Femur (tissue), 1 donor: ENCODE data around the gene SAV1.
"Not testable (repeated sequence)": the region's sequence is repeated elsewhere in the genome, so short reads cannot be mapped to it uniquely, and the experiment has no call there.

Experiments
- DNase-seq: peaks from one replicate; pipeline ENCODE4 v3.0.0-alpha.2; 2017

The SAV1 gene

DNA sequence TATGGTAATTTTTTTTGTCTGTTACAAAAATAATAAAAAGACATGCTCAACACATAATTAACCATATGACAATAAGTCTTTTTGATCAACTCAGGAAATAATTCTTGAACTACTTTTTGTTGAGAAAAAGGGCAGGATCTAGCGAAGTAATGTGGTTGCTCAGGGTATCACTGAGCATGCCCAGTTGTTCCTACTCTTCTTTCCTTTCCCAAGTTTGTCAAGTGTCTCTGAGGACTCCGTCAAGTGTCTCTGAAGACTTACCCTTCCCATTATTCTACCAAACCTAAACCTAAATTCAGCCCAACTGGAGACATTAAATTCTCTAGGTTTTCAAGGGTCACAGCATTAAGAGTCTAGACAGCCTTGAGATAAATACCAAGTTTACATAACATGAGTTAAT is 3.5 kb downstream of the SAV1 start:
- DNase-seq, result not testable (repeated sequence)

DNA sequence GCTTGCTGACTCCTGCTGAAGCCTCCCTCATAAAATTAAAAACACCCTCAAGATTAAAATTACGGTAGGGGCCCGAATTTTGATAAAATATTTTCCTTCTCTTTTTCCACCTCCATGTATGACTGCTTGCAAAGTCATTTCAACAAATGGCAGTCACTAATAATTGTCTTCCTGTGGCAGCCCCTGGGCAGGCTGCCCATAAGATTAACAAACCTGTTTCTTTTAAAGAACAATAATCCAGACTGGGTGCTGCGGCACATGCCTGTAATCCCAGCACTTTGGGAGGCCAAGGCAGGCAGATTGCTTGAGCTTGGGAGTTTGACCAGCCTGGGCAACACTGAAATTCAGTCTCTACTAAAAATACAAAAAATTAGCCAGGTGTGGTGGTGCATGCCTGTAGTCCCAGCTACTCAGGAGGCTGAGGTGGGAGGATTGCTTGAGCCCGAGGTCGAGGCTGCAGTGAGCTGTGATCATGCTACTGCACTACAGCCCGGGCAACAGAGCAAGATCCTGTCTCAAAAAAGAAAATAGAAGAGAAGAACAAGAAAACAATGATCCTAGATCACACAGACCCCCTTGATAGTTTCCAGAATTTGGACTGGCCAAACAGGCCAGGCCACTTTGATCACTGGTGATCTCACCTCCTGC is 8.7 kb downstream of the SAV1 start:
- DNase-seq, result no peak

- DNase-seq, result no peak
Observed at GRCh38 chr14:50658203-50658602, 9.9 kb downstream of the SAV1 start.

GRCh38 chr14:50657753-50658152 is 10.4 kb downstream of the SAV1 start:
- no peak for DNase-seq

DNA sequence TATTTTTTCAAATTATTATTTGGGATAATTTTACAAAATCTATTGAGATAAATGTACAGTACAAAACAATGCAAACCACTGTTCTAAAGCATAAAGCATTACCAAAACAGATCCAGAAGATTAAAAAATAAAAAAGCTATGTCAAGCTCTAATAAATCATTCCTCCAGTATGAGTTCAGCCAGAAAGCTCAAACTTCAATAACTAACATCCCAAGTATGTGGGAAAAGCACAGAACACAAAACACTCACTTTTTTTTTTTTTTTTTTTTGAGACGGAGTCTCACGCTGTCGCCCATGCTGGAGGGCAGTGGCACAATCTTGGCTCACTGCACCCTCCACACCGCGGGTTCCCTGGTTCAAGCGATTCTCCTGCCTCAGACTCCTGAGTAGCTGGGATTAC is 11.3 kb downstream of the SAV1 start:
- DNase-seq, result no peak

- DNase-seq, result no peak
Observed at GRCh38 chr14:50649691-50650090, 18.4 kb downstream of the SAV1 start.

GRCh38 chr14:50647753-50648152 is 20.4 kb downstream of the SAV1 start:
- DNase-seq, result no peak

GRCh38 chr14:50647282-50647681 is 20.8 kb downstream of the SAV1 start:
- no peak for DNase-seq

DNA sequence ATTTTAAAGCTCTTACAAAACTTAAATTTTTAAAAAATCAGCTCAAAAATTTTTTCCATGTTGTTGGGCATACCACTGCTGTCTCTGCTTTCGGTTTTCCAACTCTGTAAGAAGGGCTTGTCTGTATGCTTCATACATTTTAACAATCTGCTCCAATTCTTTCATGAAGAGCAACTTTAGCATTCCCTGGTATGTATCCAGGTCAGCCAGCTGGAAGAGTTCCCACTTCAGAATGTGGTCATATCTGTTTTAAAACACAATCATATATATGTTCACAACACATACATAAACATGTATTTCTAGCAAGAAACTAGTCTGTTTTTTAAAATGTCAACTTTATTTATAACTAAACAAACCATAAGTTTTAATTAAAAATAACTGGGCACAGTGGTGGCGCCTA is 33.0 kb downstream of the SAV1 start:
- no peak for DNase-seq

- no peak for DNase-seq
Observed at GRCh38 chr14:50633954-50634353, 34.2 kb downstream of the SAV1 start.

GRCh38 chr14:50631408-50631821 is 36.7 kb downstream of the SAV1 start:
- no peak for DNase-seq

DNA sequence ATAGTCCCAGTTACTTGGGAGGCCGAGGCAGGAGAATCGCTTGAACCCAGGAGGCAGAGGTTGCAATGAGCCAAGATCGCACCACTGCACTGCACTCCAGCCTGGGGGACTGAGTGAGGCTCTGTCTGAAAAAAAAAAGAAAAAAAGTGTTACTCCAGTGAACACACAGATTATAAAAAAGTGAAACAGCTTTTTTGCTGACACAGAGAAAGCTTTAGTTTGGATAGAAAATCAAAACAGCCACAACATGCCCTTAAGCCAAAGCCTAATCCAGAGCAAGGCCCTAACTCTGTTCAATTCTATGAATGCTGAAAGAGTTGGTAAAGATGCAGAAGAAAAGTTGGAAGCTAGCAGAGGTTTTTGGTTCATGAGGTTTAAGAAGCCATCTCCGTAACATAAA is 43.2 kb downstream of the SAV1 start:
- DNase-seq, result not testable (repeated sequence)

DNA sequence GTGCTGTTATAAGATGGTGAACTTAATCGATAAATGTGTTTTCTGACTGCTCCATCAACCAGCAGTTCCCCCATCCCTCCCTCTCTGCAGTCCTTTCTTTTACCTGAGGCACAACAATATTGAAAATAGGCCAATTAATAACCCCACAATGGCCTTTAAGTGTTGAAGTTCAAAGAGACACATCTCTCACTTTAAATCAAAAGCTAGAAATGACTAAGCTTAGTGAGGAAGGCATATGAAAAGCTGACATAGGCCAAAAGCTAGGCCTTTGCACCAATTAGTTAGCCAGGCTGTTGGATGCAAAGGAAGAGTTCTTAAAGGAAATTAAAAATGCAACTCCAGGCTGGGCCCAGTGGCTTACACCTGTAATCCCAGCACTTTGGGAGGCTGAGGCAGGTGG is 43.7 kb downstream of the SAV1 start:
- DNase-seq, result no peak

DNA sequence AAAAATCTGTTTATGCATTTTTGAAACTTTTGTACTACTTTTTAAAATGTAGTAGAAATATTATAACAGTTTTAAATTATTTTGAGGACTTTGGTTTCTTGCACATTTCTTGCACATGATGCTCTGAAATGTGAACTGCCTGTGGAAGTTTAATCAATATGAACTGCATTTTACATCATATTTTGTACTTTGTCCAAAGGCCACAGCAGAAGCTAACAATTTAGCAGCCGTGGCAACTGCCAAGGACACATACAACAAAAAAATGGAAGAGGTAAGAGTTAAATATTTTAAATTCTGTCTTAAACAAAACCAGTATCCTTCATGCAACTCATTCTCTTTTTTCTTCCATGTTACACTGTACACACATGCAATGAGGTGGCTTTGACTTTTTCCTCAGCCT is 45.1 kb downstream of the SAV1 start:
- no peak for DNase-seq

DNA sequence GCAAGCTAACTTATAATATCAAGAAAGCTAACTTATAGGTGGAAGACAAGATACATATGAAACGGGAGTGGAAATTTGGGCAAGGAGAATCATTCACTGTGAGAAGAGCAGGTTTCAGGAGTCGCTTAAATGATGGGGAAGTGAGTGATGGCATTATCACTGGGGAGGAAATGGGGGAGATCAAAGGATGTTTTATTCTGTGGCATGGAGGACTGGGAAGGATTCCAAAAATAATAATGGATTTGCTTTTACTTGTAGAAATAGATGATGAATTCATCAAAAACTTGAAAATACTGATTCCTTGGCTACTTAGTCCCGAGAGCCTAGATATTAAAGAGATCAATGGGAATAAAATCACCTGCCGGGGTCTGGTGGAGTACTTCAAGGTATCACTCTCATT is 47.8 kb downstream of the SAV1 start:
- DNase-seq, result no peak

- DNase-seq, result no peak
Observed at GRCh38 chr14:50619569-50620141, 48.5 kb downstream of the SAV1 start.

DNA sequence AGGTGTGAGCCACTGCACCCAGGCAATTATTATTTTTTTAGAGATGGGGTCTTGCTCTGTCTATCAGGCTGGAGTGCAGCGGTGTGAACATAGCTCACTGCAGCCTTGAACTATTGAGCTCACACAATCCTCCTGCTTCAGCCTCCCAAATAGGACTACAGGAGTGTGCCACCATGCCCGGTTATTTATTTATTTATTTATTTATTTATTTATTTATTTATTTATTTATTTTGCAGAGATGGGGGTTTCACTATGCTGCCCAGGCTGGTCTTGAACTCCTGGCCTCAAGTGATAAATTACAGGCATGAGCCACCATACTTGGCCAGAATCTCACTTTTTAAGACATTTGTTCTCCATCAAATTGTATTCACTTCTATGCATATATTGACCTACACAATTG is 51.8 kb downstream of the SAV1 start:
- no peak for DNase-seq

GRCh38 chr14:50615552-50615951 is 52.6 kb downstream of the SAV1 start:
- no peak for DNase-seq

DNA sequence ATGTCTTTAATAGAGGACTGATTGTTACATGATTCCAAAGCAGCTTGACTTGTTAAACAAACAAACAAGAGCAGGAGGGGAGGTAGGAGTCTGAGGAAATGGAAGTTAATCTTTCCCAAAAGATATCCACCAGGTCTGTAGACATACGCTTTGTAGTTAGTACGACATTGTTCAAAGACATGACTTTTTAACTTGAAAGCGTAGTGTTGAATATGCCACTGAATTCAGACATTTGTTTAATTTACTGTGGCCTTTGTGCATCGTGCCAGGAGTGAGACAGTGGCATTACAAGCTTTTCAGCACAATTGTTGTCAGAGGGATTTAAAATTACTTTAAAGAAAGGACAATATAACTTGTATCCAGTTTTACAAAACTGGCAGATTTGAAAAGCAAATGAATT is 53.0 kb downstream of the SAV1 start:
- DNase-seq, result no peak

DNA sequence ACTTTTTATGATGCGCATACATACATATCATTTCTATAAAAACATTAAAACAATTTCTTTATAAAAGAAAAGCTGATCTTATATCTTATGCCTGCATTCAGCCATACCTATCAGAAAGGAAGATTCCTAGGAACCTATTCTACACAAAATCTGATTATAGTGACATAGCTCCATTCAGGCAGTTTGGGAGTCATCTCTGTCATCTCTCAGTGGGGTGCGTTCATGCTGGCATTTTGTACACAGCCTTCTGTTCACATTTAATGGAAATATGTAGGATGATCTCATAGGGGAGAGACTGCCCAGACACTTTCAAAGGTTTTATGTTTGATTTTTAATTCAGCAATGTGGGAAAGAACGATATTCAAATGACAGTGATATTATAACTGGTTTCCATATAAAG is 55.3 kb downstream of the SAV1 start:
- DNase-seq, result no peak

DNA sequence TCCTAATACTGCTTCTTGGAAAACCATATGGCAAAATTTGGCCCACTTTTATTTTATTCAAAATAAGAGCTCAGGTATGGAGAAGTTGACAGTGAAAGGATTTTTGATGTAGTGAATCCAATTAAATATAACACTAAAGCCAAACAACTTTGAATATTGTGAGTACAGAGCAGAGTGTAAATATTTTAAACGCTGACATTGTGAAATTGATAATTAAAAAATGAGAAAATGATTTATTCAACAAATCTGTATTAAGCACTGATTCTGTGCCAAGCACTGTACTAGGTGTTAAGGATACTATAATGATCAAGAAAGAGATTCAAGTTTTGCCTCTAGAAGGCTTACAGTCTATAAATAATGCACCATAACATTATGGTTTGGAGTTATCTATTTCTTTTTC is 57.6 kb downstream of the SAV1 start:
- no peak for DNase-seq

DNA sequence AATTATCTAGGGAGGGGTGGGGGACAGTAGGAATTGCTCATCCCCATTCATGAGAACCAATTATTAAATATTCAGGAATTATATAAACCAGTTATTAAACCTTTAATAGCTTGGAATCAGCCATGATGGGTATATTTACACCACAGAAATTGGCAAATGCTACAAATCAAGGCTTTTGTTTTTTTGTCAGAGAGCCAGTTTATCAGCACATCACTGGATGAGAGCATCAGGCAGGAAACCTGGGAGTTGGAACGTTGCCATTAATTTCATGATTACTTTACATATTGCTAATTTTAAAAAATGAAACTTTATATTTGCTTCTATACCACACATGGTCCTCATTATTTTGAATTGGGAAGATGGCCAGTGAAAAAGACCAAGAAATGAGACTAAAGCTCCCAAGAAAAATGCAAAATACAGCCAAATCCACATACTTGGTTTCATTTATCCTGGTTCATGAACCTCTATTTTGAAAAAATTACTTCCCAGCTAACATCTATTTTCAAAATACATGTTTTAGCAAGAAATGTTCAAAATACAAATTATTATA is 59.7 kb downstream of the SAV1 start:
- no peak for DNase-seq

DNA sequence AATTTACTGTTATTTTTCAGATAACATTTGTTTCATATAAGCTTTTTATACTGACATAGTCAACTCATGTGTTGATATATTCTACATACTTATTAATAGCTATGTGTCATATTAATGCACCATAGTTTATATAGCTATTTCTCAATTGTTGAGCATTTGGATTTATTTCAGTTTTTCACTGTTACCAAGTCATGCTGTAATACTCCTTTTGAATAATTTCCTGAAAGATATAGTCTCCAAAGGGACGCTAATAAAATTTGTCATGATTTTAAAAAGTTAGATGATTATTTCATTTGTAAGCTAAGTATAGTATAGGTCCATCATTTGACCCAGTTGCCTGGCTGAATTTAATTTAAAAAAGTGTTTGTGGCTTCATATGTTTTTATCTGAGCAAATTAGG is 60.3 kb downstream of the SAV1 start:
- DNase-seq, result no peak

DNA sequence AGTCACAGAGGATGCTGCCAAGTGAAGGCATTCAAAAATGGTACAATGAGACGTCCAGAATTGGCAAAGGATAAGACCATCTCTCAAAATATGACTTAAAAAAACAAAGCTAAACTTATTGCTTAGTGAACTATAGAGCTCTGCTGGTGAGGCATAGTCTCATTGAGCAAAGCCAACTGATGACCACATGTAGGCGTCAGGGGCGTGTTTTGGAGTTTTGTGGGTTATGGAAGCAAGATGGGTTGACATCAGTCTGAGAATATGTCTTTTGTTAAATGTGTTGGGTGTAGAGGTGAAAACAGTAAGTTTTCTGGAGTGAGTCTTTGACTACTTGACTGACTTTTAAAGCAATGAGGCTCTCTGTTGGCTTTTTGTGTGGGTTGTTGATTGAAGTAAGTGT is 60.9 kb downstream of the SAV1 start:
- DNase-seq, result peak; percentile 47

- no peak for DNase-seq
Observed at GRCh38 chr14:50606468-50606867, 61.6 kb downstream of the SAV1 start.
